NCI-H2196 (cell line): Measurements from ENCODE around the gene VWA8.
"Not testable (repeated sequence)": the region's sequence is repeated elsewhere in the genome, so short reads cannot be mapped to it uniquely, and the experiment has no call there.

ENCODE experiments used
- DNase-seq: peaks from one replicate; lab custom pipeline; 2025; ENCODE audit not compliant: unreplicated experiment; lab: John Stamatoyannopoulos, UW

VWA8 gene

DNA sequence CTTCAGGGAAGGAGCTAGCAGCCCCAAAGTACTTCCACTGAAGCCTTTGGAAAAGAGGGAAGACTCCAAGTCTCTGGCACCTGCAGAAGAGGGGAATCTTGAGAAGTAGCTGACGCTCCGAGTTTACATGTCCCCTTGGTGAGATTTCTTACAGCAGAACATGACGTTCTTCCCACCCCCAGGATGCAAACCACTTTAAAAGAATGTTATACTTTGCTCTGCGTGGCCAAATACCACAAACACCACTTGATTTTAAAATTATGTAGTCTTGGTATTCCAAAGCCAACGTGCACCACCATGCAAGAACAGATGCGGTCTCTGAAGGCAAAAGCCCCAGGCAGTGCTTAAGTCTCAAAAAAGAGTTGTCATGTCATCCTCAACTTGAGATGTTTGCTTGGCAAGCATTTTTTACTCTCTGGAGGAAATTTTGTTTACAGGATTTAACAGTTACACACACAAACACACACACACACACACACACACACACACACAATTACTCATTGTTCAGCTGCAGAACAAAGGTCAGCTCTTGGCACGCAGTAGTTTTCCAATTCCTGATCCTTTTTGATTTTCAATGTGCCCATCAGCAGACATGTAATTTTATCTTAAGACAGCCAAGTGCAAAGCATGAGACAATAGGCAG lies 397.4 kb downstream of the VWA8 start:
- DNase-seq = no peak

DNA sequence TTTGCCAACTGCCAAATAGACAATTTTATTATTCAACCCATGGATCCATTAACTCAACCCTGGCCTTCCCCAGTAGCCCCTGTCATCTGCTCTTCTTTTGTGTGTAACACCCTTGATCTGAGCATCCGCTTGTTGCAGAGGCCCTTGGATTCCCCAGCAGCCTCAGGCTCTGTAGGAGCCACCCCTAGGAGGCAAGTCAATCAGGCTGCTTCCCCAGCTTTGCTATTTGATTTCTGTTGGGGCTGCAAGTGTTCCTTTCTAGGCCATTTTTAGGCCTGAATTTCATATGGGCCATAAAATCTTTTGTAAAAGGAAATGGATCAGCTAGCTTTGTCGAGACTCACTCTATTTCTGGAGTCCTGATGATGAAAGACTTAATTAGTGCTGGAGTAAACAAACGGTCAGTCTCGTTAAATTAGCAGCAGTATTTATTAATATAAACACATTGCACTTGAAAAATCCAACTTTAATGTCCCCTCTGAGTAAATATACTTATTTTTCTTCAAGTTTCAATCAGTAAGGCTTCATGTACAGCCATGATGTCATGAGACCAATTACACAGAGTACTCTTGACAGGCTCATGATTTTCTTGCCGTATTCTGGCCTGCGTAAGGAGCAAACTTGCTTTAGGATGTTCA lies 398.2 kb downstream of the VWA8 start:
- DNase-seq = no peak

DNA sequence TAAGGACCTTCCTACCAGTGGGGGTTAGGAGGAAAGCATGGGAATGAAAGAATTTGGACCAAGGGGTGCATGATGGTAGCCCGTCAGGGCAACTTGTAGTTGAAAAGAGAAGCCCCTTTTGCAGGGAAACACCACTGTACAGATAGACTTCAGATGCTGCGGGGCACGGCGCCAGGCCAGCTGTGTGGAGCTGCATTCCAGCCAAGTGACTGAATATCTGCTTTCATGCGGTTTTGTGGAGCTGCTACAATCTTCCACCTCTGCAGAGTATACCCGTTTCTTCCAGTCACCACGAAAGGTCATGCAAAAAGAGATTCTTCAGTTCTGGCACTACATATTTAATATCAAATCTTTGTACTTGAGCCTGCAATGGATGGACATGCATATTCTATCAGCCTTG lies 398.8 kb downstream of the VWA8 start:
- DNase-seq = no peak

DNA sequence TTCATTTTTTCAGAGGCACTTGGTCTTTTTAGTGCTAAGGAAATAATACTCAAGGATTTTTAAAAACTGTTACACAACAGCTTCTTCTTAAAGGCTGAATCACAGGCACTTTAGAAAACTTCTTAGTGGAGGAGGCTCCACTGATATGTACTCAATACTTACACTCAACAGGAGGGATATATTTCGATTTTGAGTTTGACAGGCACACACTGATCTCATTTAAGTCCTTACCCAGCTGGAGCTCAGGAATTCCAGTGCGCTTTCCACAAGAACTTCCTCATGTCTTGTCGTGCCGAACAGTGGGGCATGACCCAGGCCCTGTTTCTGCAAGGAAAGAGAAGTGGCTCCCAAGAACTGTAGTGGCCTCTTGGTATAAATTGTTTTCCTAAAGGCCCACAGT lies 399.7 kb downstream of the VWA8 start:
- DNase-seq = no peak

DNA sequence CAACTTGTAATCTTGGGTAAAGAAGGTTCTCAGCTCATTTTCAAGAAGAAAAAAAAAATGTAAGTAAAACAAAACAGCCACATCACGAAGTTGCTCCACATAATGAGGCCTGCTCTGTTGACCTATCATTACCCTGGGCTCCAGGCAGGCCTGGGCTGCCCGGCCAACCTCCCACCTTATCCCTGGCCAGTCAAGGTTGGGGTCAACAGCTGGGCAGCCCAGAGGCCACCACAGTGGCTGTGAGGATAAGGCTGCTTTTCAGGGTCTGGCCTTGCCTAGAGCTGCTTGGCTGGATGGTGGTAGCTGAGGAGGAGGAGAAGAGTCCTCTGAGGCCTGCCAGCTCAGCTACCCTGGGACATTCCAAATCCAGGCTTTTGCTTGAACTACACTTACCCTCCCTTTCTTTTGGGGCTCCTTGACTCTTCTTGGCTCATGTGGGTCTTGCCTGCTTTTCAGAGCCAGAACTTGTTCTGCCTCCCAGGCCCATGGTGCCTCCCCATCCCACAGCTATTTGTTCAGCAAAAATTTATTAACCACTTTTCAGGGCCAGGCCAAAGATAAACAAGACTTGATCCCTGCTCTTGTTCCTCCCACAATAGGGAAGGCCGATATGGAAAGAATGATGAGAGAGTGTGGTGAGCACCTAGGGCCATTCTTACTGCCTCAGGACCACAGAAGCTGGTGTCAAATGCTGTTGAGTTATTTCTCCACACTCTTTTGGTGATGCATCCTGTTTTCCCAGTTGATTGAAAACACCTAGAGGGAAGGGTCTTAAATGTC lies 401.9 kb downstream of the VWA8 start:
- no peak for DNase-seq

DNA sequence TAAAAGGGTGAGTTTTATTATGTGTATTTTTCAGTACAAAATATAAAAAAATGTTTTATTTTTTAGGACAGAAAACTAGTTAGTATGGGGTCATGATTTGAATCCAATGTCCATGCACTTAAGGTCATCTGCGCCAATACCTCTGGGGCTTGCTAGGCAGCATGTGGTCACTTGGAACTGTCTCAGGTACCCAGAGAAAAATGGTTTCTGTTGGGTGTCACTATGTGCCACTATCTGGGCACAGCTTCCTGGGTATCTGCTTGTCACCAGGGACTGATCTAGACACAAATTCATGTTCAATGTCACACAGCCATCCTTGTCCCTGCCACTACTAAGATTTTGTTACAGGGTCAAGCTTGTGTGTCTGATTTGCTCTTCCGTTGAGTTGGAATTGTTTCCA lies 403.2 kb downstream of the VWA8 start:
- DNase-seq = no peak

DNA sequence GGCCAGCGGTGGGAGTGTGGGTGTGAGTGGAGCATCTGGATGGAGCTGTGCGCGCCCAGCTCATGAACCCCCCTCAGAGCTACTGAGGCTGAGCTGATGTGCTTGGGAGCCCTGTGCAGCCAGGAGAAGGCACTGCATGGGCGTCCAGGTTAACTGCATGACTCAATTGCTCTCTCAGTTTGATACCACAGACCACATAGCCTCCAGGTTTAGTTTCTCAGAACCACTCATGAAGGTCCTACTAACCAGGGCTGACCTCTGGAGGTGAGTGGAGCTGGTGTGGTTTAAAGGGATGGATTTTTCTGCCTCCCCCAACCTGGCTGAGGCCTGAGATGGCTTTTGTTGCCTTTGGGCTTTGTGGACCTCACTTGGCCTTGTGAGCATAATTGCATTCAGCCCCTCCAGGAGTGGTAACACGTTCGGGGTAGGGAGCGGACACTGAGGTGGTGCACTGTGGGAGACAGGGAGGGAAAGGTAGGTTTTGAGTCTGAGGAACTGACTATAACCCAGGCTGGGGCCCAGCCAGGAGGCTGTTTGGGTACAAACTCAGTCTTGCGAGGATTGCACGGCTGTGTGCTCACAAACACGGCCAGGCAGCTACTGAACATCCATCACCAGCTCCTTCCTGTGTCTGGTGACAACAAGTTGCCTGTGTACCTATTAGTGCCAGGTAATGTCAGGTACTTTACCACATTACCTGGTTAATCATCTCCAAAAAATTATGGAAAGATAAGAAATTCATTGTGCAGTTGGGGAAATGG lies 406.1 kb downstream of the VWA8 start:
- DNase-seq = no peak

DNA sequence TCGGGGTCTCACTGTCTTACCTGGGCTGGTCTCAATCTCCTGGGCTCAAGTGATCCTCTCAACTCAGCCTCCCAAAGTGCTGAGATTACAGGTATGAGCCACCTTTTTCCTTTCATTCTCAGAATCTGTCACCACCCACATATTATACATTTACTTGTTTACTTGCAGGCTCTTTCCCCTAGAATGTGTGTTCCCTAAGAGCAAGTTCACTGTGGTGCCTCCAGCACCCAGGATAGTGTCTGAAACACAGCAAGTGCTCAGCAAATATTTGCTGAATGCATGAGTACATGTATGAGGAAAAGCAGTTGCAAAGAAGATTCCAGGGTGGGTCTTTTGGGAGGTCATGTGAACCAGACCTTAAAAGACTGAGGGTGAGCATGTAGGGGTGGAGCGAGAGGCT lies 406.7 kb downstream of the VWA8 start:
- DNase-seq = no peak

DNA sequence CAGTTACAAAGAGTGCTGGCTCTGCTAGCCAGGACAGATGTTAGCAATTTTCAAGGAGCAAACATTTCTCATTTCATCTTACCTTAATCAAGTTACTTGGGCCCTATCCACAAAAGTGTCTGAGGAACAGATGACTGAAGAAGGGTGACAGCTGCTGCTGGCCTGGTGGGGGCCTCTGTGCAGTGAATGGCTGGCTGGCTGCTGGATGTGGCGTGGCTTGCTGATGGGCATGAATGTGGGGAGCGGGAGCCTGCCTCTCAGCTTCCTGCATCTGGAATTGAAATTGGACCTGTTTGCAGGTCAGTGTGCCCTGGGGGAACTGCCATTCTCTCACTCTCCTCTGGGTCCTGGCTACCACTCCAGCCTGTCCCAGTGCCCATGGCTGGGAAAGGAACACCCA lies 408.9 kb downstream of the VWA8 start:
- DNase-seq = no peak

DNA sequence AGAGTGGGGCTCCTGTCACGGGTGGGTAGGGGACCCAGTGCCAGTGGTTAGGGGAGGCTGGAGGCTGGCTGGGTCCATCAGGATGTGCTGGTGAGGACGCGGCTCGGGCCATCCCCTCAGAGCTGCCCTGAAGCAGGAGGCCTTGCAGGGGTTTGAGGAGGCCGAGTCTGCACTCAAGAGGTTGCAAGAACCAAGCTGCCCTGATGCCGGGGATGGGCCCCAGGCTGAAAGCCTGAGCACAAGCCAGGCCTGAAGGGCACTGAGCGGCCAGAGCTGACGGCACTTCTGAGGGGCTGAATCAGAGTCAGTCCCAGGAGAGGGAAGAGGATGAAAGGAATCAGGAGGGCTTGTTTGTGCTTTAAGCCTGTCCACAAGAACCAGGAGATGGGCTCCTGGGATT lies 410.6 kb downstream of the VWA8 start:
- DNase-seq = no peak

DNA sequence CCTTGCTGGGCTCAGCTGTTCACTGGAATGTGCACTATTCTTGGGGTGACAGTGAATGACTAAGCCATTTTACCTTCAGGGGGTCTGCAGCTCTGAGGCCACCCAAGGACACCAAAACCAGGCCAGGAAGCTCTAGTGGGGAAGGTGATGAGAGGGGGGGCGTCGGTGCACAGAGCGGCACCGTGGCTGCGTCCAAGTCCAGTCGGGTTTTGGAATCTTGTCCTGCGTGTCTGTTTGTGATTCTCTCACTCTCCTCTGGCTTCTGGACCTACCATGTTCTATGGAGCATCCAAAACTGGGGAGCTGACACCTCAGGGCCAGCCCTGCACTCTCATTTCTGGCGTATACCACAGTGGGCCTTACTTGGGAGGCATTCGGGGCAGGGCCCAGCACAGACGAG lies 411.4 kb downstream of the VWA8 start:
- no peak for DNase-seq

DNA sequence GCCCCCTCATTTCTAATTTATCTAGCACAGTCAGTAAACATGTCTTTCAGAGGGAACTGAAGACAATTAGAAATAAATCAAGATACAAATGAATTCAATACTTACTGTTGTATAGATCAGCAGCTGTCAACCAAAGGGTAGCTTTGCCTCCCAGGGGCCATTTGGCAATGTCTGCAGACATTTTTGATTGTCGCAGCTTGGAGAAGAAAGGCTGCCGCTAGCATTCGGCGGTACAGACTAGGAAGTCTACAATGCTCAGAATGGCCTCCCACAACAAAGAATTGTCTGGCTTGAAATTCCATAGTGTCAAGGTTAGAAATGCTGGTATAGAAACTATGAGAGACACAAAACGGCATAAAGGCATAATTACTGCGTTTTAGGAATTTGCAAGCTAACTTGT lies 412.0 kb downstream of the VWA8 start:
- no peak for DNase-seq

DNA sequence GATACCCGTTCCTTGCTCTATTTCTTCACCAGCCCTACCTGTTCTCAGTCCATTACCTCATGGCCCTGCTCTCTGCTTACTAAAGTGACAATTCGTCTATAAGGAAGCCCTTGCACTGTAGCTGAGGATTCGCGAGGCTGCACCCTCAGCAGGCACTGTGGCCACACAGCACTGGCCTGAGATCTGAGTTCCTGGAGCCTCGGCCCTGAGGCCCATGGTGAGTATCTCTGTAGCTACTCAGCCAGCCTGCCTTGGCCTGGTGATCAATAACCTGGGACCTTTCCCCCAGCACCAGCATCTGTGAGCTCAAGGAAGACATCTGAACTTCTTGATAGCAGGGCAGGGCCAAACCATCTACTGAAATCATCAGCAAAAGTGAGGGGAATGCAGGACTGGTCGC lies 412.9 kb downstream of the VWA8 start:
- DNase-seq = no peak

DNA sequence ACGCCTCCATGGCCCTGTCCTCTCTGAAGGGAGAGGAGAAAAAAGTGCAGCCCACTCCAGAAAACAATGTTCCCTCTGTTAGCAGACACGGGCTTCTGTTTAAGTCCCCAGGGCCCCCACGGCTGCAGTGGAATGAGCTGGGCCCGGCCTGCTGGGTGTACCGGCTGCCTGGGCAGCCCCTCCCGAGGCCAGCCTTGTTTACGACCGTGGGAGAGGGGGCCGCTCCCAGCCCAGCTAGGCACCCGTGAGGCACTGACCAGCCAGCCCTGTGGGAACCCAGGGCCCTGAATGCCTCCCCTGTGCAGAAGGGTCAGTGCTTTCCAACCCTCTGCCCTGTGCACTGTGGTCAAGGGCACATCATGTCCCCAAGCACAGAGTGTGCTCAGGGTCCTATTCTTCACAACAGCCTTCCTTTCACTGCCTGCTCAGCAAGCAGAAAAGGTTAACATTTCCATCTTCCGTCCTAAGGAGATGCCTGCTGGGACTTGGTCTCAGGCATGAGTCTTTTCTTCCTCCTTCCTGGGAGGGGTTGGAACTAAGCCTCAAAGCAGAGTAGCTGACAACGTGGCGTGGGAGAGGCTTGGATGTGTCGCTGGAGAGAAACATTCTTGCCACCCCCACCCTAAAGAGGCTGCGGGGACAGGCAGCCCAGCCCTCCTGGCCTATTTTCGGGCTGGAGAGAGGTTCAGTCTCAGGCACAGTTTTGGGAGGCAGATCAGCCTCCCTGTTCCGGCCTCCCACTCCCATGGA lies 413.5 kb downstream of the VWA8 start:
- DNase-seq = no peak

DNA sequence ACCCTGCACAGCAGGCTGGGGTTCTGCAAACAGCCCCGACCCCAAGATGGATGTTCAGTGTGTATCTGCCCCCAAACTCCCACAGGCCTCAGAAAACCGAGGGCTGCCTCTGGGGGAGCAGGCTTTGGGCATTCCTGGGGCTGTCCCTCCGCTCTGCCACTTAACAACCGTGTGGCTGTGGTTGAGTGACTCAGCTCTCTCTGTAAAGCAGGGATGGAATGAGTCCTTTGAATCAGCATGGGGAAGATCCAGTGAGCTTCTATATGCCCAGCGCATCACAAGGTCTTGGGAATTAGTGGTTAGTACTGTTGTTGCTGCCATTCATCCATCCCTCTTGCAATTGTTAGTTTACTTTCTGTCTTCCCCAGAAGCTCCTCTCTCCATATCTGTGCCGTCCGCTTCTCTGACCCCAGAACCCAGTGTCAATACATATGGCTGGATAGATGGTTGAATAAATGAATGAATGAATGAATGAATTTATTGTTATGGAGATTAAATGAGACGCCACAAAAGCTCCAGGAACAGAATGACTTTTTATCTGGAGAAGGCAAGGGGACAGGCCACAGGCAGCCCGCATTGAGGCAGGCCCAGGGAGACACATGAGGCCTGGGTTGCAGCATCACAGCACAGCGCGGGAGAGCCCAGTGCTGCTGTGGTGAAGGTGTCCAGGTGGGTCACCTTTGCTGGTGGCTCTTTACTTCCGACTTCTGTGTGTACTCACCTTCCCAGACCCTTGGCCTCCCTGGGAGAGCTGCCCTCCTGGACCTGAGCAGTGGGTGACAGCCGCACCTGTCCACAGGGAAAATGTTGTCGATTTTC lies 414.3 kb downstream of the VWA8 start:
- DNase-seq = no peak

DNA sequence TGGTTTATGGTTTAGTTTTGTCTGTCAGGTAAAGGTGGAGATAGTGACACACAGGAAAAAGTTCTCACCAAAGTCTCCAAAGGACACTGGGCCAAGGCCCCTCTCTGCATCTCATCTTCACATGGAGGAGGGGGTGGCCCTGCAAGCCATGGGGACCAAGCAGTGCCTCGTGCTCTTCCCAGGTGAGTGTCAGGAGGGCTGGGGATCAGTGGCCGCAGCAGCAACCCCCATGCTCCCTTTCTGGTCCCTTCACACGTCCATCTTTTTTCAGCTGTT lies 415.5 kb downstream of the VWA8 start:
- DNase-seq = no peak

DNA sequence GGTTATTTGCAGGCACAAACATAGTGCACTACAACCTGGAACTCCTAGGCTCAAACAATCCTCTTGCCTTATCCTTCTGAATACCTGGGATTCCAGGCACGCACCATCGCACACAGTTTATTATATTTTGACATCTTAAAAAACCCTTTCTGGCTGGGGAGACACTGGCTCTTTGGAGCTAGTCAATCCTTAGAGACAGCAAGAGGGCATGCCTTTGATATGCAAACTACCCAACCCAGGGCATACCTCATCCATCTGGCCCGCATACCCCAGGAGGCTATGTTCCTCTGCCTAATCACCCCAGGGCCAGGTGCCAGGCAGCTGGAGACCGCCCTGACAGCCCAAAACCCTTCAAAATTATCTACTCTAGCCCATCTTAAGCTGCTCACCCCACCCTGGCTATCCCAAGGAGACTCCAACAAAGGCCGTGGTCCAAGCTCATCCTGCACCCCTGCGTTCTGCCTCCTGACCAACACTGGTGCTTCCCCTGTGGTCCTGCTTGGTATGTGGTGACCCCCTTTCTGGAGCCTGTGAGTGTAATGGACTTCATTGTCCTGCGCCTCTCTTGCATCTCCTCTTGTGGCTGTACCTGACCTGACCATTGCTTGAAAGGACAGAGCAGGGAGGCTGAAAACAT lies 417.1 kb downstream of the VWA8 start:
- DNase-seq = no peak

DNA sequence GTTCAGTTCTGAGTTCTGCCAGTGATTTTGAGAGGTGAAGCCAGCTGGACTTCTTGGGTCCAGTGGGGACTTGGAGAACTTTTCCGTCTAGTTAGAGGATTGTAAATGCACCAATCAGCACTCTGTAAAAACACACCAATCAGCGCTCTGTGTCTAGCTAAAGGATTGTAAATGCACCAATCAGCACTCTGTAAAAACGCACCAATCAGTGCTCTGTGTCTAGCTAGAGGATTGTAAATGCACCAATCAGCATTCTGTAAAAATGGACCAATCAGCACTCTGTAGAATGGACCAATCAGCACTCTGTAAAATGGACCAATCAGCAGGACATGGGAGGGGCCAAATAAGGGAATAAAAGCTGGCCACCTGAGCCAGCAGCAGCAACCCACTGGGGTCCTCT lies 418.1 kb downstream of the VWA8 start:
- DNase-seq = not testable (repeated sequence)

DNA sequence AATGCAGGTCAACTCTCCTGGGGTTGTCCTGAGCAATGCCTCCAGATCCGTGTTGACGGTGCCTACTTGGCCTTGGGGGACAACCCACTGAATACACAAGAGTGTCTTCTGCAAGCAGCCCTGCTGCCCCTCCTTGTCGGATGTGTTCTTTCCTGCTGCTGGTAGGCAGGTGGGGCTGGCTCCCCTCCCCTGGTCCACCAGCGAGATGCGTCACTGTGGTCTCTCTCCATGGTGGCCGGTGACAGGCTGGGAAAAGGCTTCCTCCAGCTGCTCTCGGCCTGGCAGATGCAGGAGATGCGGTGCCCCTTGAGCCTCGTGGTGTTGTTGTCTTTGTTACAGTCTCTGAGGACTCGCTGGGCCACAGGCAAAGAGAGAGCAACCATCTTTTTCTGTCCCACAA lies 418.6 kb downstream of the VWA8 start:
- no peak for DNase-seq
